ENCODE measurements around the gene ZNF813. TPM values are rescaled to one million over a fixed set of nuclear protein-coding genes. Genes with fewer than 3 reads are reported as not detected.

ZNF813 gene
- total and polyA plus RNA-seq, 9 of the 15 experiments (the other 6 are each of a cell fraction or from before 2014, with no cell fraction given): 1.3 to 8.0 (median 5.3) TPM

- TF ChIP-seq UBTF (IDR thresholded peaks at IDR 0.05; ENCODE audit: borderline replicate concordance in 1 of 2, low read depth in 2 of 2, low read length in 2 of 2) (no peak), GATAD2A (IDR thresholded peaks at IDR 0.05) (no peak), TAF1 (IDR thresholded peaks at IDR 0.05; ENCODE audit: control insufficient read depth, extremely low read depth, insufficient read depth, low read length, severe bottlenecking) (peak; percentile 78), ZNF12 (CRISPR knock-in tag; IDR thresholded peaks at IDR 0.05) (peak; percentile 10; the same call in 1 of the 2 replicates), MEIS2 (IDR thresholded peaks at IDR 0.05; ENCODE audit: partially characterized antibody) (peak; percentile 49), SUPT5H (IDR thresholded peaks at IDR 0.05) (peak; percentile 92), PATZ1 (CRISPR knock-in tag; IDR thresholded peaks at IDR 0.05; ENCODE audit: borderline replicate concordance) (no peak), ZNF133 (CRISPR knock-in tag; IDR thresholded peaks at IDR 0.05) (no peak), CLOCK (CRISPR knock-in tag; IDR thresholded peaks at IDR 0.05; ENCODE audit: borderline replicate concordance) (no peak), ZBED1 (IDR thresholded peaks at IDR 0.05) (no peak), PML (IDR thresholded peaks at IDR 0.05; ENCODE audit: low read length) (peak; percentile 55; the same call in 1 of the 2 replicates), PTBP1 (IDR thresholded peaks at IDR 0.05; ENCODE audit: low read depth, low read length) (no peak)
These were observed 36.0 kb upstream of the ZNF813 start, which contains the start of gene ZNF761 (continued) for GRCh38 chr19:53431399-53432087.

Measured in K562 (cell line).